Trophoblast cell (in vitro differentiated cells and primary cell): ENCODE data around the gene SFI1.

Experiments used
- DNase-seq, 2 donors: peaks; one replicate each; pipeline ENCODE4 v3.0.0-alpha.2; 2016
- H2AFZ ChIP-seq: 2 replicates; pipeline ENCODE4 v1.6.1; 2013; ENCODE audit warnings: low read length, moderate library complexity, mild to moderate bottlenecking; ENCODE audit not compliant: insufficient read depth, poor library complexity
- H2AK5ac ChIP-seq: 2 replicates; pipeline ENCODE4 v1.6.1; 2013; ENCODE audit warnings: mild to moderate bottlenecking, low read length
- H2BK120ac ChIP-seq: 2 replicates; pipeline ENCODE4 v1.6.1; 2013; ENCODE audit warnings: low read length, mild to moderate bottlenecking, moderate library complexity; ENCODE audit not compliant: insufficient read depth, poor library complexity
- H2BK12ac ChIP-seq: 2 replicates; pipeline ENCODE4 v1.6.1; 2013; ENCODE audit warnings: mild to moderate bottlenecking, low read length, moderate library complexity
- H2BK5ac ChIP-seq: 2 replicates; pipeline ENCODE4 v1.6.1; 2013; ENCODE audit warnings: low read length, low read depth, moderate library complexity, mild to moderate bottlenecking; ENCODE audit not compliant: poor library complexity
- H3K14ac ChIP-seq: 2 replicates; pipeline ENCODE4 v1.6.1; 2013; ENCODE audit warnings: mild to moderate bottlenecking, low read length
- H3K18ac ChIP-seq: 2 replicates; pipeline ENCODE4 v1.6.1; 2013; ENCODE audit warnings: mild to moderate bottlenecking, low read length
- H3K23ac ChIP-seq: 2 replicates; pipeline ENCODE4 v1.6.1; 2013; ENCODE audit warnings: low read length
- H3K27ac ChIP-seq: 2 replicates; pipeline ENCODE4 v1.5.1; 2013; ENCODE audit warnings: low read depth, mild to moderate bottlenecking, inconsistent platforms, low read length, moderate library complexity
- H3K27me3 ChIP-seq: 2 replicates; pipeline ENCODE4 v1.6.1; 2013; ENCODE audit warnings: inconsistent platforms, mild to moderate bottlenecking, low read length, moderate library complexity; ENCODE audit not compliant: insufficient read depth
- H3K36me3 ChIP-seq, 2 experiments: 1 replicate in 1 of 2; 2 replicates in 1 of 2; pipeline ENCODE4 v1.6.1; 2013; ENCODE audit warnings: low read length in 2 of 2, mild to moderate bottlenecking in 2 of 2, moderate library complexity in 1 of 2; ENCODE audit not compliant: insufficient read depth in 2 of 2, control insufficient read depth in 1 of 2
- H3K4ac ChIP-seq: 2 replicates; pipeline ENCODE4 v1.6.1; 2013; ENCODE audit warnings: low read depth, mild to moderate bottlenecking, low read length, moderate library complexity
- H3K4me1 ChIP-seq, 2 experiments: 1 replicate in 1 of 2; 2 replicates in 1 of 2; pipeline ENCODE4 v1.6.1; 2013; ENCODE audit warnings: low read length in 2 of 2, mild to moderate bottlenecking in 2 of 2, moderate library complexity in 1 of 2; ENCODE audit not compliant: insufficient read depth in 2 of 2, control insufficient read depth in 1 of 2
- H3K4me2 ChIP-seq: 2 replicates; pipeline ENCODE4 v1.6.1; 2013; ENCODE audit warnings: inconsistent platforms, mild to moderate bottlenecking, low read length, moderate library complexity
- H3K4me3 ChIP-seq: 2 replicates; pipeline ENCODE4 v1.5.1; 2013; ENCODE audit warnings: mild to moderate bottlenecking, low read depth, low read length, inconsistent platforms
- H3K79me1 ChIP-seq: one replicate; pipeline ENCODE4 v1.6.1; 2013; ENCODE audit warnings: low read length
- H3K79me2 ChIP-seq: 2 replicates; pipeline ENCODE4 v1.6.1; 2013; ENCODE audit warnings: low read length, mild to moderate bottlenecking; ENCODE audit not compliant: control insufficient read depth, insufficient read depth, poor library complexity
- H3K9ac ChIP-seq: 2 replicates; pipeline ENCODE4 v1.6.1; 2013; ENCODE audit warnings: mild to moderate bottlenecking, low read length
- H3K9me3 ChIP-seq: 2 replicates; pipeline ENCODE4 v1.6.1; 2013; ENCODE audit warnings: low read depth, mild to moderate bottlenecking, control low read depth, inconsistent platforms, low read length; ENCODE audit not compliant: insufficient read depth
- H4K12ac ChIP-seq: 2 replicates; pipeline ENCODE4 v1.6.1; 2013; ENCODE audit warnings: low read depth, mild to moderate bottlenecking, low read length, moderate library complexity
- H4K8ac ChIP-seq: 2 replicates; pipeline ENCODE4 v1.6.1; 2013; ENCODE audit warnings: low read depth, mild to moderate bottlenecking, low read length, moderate library complexity
- H4K91ac ChIP-seq: one replicate; pipeline ENCODE4 v1.6.1; 2013; ENCODE audit warnings: low read depth, mild to moderate bottlenecking, low read length, moderate library complexity
- WGBS: extraction: QIAGEN DNeasy Blood & Tissue Kit; methylation state at CpG from one replicate; pipeline ENCODE4 v1.1.7; 2013; ENCODE audit warnings: missing lambda C conversion rate; ENCODE audit not compliant: insufficient read length, insufficient coverage; ENCODE audit errors: extremely low coverage; 5-methylcytosine and 5-hydroxymethylcytosine counted together

The SFI1 gene

GRCh38 chr22:31579835-31580242, 83.5 kb downstream of the SFI1 start:
- Histone ChIP-seq H3K27ac (no peak overlapping the region), H3K9me3 (peaks cover 2% of the 10 kb centered on the region), H2BK120ac (no peak overlapping the region), H3K4me2 (no peak overlapping the region), H3K27me3 (no peaks in the 10 kb centered on the region), H4K8ac (no peak overlapping the region), H3K14ac (no peak overlapping the region), H4K91ac (no peak overlapping the region), H3K4me3 (no peak overlapping the region), H3K4me1 (peaks cover 4% of the 10 kb centered on the region in 2 experiments), H2AK5ac (no peak overlapping the region), H3K23ac (no peak overlapping the region), H3K9ac (no peak overlapping the region), H3K36me3 (peaks cover 0 to 3% of the 10 kb centered on the region in 2 experiments), H3K18ac (no peak overlapping the region), H2BK5ac (no peak overlapping the region), H3K79me1 (no peaks in the 10 kb centered on the region), H2BK12ac (no peak overlapping the region), H4K12ac (no peak overlapping the region), H3K4ac (no peak overlapping the region), H2AFZ (no peak overlapping the region), H3K79me2 (no peaks in the 10 kb centered on the region)
- no CpG with 5 or more reads among the region's 1 CpG for WGBS
- DNase-seq = no peak

GRCh38 chr22:31583861-31584485, 87.6 kb downstream of the SFI1 start:
- Histone ChIP-seq H2AFZ (no peak overlapping the region), H3K79me2 (no peaks in the 10 kb centered on the region), H2BK12ac (no peak overlapping the region), H4K91ac (peak overlapping the region; percentile 8), H3K4ac (no peak overlapping the region), H4K12ac (no peak overlapping the region), H3K36me3 (no peaks in the 10 kb centered on the region), H2BK5ac (no peak overlapping the region), H2AK5ac (no peak overlapping the region), H4K8ac (no peak overlapping the region), H3K9ac (no peak overlapping the region), H3K18ac (no peak overlapping the region), H3K4me2 (no peak overlapping the region), H3K27ac (no peak overlapping the region), H3K4me1 (peaks cover 10 to 15% of the 10 kb centered on the region in 2 experiments), H3K4me3 (no peak overlapping the region), H3K79me1 (peaks cover 2% of the 10 kb centered on the region), H3K27me3 (no peaks in the 10 kb centered on the region), H3K14ac (no peak overlapping the region), H2BK120ac (no peak overlapping the region), H3K23ac (no peak overlapping the region), H3K9me3 (no peaks in the 10 kb centered on the region)
- no CpG with 5 or more reads among the region's 3 CpGs for WGBS
- peak in 1 of 2 donors; percentile 53 for DNase-seq

- H4K91ac ChIP-seq = no peak overlapping the region
- peaks cover 12 to 18% of the 10 kb centered on the region in 2 experiments for H3K4me1 ChIP-seq
- no peak overlapping the region for H2BK120ac ChIP-seq
- H3K9me3 ChIP-seq = no peaks in the 10 kb centered on the region
- H2AFZ ChIP-seq = no peak overlapping the region
- H3K4me2 ChIP-seq = no peak overlapping the region
- no peak overlapping the region for H3K14ac ChIP-seq
- no peak overlapping the region for H3K9ac ChIP-seq
- no peak overlapping the region for H3K4ac ChIP-seq
- no peak overlapping the region for H4K8ac ChIP-seq
- no peak overlapping the region for H2BK12ac ChIP-seq
- no peak overlapping the region for H2AK5ac ChIP-seq
- H3K27me3 ChIP-seq = no peaks in the 10 kb centered on the region
- no CpG with 5 or more reads among the region's 5 CpGs for WGBS
- H3K36me3 ChIP-seq = no peaks in the 10 kb centered on the region
- H2BK5ac ChIP-seq = no peak overlapping the region
- no peak overlapping the region for H4K12ac ChIP-seq
- no peaks in the 10 kb centered on the region for H3K79me2 ChIP-seq
- no peak overlapping the region for H3K23ac ChIP-seq
- no peak overlapping the region for H3K18ac ChIP-seq
- H3K27ac ChIP-seq = no peak overlapping the region
- DNase-seq = no peak
- no peak overlapping the region for H3K4me3 ChIP-seq
- peaks cover 2% of the 10 kb centered on the region for H3K79me1 ChIP-seq
These were observed 88.4 kb downstream of the SFI1 start for GRCh38 chr22:31584804-31585160.

GRCh38 chr22:31585161-31585859, 89.0 kb downstream of the SFI1 start:
- no peak overlapping the region for H2BK12ac ChIP-seq
- H3K79me2 ChIP-seq = no peaks in the 10 kb centered on the region
- H3K27me3 ChIP-seq = no peaks in the 10 kb centered on the region
- H3K4me3 ChIP-seq = no peak overlapping the region
- H3K23ac ChIP-seq = no peak overlapping the region
- no peak overlapping the region for H4K91ac ChIP-seq
- H3K36me3 ChIP-seq = no peaks in the 10 kb centered on the region
- no peak overlapping the region for H2BK5ac ChIP-seq
- no peak overlapping the region for H3K18ac ChIP-seq
- no peaks in the 10 kb centered on the region for H3K9me3 ChIP-seq
- no peak overlapping the region for H4K12ac ChIP-seq
- no peak overlapping the region for H3K9ac ChIP-seq
- H3K4me2 ChIP-seq = no peak overlapping the region
- H4K8ac ChIP-seq = no peak overlapping the region
- no peak overlapping the region for H3K14ac ChIP-seq
- H3K79me1 ChIP-seq = peaks cover 2% of the 10 kb centered on the region
- peaks cover 12 to 18% of the 10 kb centered on the region in 2 experiments for H3K4me1 ChIP-seq
- no peak overlapping the region for H2AK5ac ChIP-seq
- WGBS = no CpG with 5 or more reads among the region's 3 CpGs
- H2BK120ac ChIP-seq = no peak overlapping the region
- H3K27ac ChIP-seq = no peak overlapping the region
- H3K4ac ChIP-seq = no peak overlapping the region
- H2AFZ ChIP-seq = no peak overlapping the region
- DNase-seq = peak; percentile 25 to 47
